GM04503 (cell line): ENCODE measurements around the gene TBXA2R.

Source experiments
- DNase-seq: peaks from one replicate; pipeline ENCODE4 v3.0.0-alpha.2; 2012; ENCODE audit warnings: low read depth

The TBXA2R gene

DNA sequence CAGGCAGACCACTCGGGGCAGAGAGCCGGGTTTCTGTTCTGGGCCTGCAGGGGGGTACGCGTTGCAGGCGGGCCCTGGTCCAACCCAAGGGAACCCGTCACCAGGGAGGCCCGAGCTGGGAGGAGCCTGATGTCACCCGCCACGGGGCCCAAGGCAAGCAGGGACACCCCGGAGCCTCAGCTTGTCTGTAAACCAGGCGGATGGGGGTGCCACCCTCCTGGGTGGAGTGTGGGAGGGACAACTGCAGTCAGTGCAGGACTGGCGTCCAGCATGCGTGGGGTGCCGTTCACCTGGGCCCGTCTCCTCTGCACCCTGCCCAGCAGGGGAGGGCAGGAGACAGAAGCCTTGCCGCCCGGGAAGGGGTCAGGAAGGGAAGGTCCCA, 12.9 kb upstream of the TBXA2R start:
- no peak for DNase-seq

GRCh38 chr19:3618811-3619630, 12.3 kb upstream of the TBXA2R start:
- DNase-seq: no peak

DNA sequence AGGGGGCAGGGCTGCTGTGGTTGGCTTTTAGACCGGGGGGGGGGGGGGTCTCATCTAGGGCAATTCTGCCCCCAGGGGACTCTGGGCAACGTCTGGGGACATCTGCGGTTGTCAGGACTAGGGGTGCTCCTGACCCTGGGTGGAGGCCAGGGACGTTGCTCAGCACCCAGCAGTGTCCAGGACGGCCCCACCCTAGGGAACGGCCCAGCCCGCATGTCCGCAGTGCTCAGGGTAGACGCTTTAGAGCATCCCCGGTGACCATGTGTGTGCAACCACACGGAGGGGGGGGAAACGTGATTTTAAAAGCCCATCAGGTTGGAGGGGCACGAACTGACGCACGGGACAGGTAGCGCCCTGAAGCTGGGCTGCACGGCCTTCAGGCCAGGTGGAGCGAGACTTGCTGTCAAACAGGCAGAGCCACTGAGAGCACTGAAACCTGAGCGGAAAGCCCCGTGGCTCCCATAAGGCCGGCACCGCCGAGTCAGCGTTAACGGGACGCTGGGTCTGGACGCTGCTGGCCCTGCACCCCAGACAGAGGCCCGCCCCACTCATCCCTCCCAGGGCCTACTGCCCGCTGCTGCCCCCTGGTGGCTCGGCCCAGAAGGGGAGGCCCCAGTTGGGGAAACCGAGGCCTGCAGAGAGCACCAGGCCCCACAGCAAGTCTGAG, 11.6 kb upstream of the TBXA2R start:
- DNase-seq: no peak

- DNase-seq: no peak
These were observed 10.8 kb upstream of the TBXA2R start for GRCh38 chr19:3617463-3617862.

GRCh38 chr19:3615524-3616135, 9.0 kb upstream of the TBXA2R start:
- DNase-seq: no peak

- no peak for DNase-seq
These were observed 8.3 kb upstream of the TBXA2R start for GRCh38 chr19:3614858-3615505.

- DNase-seq: no peak
These were observed 7.4 kb upstream of the TBXA2R start for GRCh38 chr19:3613818-3614661.

DNA sequence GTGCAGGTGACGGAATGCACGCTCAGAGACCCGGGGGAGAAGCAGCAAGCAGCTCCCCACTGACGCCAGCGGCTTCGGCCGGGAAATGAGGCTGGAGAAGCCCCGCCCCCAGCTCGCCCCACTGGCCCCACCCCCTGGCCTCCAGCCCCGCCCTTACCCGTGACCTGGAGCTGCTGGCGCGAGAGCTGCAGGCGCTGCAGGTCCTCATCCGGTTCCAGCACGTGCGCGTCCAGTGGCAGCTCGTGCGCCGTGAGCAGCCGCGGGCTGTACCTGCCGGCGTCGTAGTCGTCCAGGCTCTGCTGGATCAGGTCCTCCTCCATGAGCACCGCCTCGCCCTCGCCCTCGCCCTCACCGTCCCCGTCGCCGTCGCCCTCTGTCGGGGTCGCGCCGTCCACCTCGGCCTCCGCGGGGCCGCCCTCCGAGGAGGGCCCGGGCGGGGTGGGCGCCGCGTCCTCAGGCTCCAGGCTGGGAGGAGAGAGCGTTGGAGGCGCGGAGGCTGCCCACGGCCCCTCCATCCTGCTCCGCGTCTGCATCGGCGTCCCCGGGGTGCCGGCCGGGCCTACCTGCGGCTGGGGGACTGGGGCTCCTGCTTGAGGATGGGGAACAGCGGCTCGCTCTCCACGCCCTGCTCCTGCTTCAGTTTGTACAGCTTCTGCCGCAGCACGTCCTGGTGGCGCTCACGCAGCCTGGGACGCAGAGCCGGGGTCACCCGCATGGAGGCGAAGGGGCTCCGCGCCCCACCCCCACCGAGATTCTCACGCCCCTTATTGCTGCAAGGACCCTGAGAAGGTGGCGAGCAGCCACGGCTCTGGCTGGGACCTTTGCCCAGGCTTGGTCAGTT, 6.4 kb upstream of the TBXA2R start:
- DNase-seq: no peak

DNA sequence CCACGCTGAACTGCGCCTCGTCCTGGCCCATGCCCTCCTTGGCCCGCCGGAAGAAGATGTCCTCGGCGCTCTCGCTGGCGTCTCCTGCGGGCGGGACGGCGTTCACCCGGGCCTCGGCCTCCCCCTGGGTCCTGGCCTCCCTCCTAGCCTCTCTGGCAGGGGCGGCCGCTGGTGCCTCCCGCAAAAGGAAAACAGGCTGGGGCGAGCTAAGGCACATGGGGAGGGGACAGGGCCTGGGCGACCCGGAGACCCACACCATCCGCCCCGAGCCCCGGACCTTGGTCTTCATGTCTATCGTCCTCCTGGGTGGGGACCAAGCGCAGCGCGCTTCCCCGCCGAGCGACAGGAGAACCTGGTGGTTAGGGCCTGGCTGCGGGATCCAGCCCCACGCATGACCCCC, 5.7 kb upstream of the TBXA2R start:
- no peak for DNase-seq

GRCh38 chr19:3611841-3612240, 5.2 kb upstream of the TBXA2R start:
- DNase-seq: no peak

- no peak for DNase-seq
These were observed 4.4 kb upstream of the TBXA2R start for GRCh38 chr19:3610745-3611717.

DNA sequence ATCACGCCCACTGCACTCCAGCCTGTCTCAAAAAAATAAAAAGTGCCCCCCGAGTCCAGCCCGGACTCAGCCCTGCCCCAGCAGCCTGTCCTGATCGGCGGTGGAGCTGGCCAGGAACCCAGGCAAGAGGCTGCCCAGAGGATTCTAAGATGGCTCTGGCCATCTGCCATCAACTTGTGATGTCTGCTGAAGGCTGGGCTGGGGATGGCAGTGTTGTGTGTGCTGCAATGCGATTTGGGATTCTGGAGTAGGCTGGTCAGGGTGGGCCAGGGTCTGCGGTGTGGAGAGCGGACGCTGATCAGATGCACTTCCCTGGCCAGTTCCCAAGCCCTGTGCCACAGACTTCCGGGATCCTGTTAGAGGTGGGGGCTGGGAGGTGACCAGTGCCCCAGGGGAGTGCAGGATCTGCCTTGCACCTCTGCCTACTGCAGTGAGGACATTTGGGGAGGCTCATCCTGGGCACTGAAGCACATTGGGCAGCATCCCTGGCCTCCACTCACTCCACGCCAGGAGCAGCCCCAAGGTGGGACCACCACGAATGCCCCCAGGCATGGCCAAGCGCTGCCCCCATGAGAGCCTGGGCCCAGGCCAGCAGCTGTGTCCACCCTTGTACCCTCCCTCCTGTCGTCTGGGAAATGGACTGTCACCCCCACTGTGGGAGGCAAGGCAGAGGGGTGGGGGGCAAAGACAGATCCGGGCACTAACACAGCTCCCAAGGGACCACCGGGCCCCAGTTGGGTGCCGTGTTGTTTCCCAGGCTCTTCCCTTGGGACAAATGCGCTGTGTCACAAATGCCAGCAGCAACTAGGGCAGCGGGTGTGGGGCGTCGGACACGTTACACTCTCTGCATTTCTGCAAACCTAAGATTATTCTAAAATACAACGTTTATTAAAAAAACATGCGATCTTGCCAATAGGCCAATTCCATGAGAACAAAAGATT, 3.4 kb upstream of the TBXA2R start:
- no peak for DNase-seq

DNA sequence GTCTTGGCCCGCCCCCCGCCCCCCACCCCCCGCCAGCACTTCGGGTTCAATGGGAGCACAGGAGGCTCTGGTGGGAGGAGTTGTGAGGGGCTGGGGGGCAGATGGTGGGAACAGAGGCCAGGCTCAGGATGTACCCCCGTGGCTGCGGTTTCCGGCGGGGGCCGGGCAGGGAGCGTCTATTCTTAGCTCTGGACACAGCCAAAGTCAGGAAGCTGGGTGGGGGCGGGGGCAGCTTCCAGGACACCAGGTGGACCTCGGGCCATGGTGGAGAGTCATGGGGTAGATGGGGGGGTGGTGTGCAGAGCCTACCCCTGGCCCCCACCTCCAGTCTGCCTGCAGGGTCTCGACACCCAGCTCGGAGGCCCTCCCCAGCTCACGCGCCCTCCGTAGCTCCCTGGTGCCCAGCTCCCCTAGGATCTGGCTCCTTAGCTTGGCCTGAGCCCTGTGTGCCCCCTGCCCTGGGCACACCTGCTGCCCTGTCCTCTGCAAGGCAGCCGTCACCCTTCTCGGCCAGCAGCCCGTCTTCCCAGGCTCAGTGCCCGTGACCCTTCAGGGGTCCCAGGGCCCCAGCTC, 2.2 kb upstream of the TBXA2R start:
- no peak for DNase-seq

- no peak for DNase-seq
These were observed 1.5 kb upstream of the TBXA2R start for GRCh38 chr19:3608079-3608641.

DNA sequence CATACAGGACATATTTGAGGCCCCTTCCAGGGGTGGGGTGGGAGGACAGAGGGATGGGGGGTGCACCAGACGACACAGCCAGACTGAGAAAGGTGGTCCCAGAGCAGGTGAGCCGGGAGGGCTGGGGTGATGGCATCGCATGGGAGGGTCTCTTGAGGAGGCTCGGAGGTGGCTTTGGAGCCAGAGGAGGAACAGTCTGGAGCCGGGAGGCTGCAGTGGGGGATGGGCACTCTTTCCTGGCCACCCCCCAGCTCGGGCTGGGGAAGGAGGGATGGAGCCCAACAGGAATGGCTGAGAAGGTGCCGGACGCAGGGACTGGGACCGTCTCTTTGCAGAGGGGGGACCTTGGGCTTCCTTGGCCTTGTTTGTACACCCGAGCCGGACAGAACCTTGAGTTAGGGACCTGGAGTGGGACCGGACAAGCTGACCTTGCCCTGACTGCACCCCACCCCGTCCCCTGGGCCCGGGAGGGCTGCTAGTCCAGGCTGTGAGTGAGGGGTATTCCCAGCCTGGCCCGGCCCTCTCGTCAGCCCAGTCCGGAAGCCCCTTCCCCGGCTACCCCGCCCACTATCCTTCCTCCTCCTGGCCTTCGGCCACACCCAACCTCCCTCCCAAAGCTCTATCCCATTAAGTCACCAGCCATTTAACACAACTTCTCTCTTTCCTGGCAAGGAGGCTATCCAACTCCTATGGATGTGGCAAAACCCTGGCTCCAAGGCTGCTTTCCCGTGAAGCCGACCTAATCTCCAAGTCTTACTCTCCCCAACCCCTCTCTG, 816 bp upstream of the TBXA2R start:
- no peak for DNase-seq

DNA sequence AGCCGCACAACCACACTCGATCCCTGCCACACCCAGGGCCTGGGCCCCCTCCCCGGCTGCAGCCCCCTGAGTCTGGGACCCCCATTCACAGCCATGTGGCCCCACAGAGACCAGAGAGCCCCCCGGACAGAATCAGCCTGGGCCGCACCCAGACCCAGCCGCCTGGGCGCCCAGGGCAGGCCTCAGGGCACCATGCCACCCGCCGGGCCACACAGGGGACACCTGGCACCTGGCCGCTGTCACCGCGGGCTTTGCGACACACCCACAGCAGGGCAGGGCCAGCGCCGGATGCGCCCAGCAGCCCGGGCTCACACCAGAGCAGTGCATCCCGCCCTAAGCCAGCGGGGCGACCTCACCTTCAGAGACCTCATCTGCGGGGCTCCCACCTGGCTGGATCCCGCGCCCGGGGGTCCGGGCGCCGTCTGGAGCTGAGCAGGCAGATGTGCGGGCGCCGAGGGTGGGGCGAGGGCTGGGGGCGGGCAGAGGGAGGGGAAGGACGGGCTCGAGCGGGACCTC, 443 bp downstream of the TBXA2R start:
- DNase-seq: no peak

DNA sequence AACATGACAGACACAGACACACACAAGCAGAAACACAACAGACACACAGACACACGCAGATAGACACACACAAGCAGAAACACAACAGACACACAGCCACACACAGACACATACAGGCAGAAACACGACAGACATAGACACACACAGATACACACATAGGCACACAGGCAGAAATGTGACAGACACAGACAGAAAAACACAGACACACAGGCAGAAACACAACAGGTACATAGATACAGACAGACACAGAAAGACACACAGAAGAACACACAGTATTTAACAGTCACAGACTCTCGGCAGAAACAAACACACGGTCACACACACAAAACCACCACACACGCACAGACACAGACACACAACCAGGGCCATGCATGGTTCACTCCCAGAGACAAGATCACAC, 905 bp downstream of the TBXA2R start:
- DNase-seq: no peak
